ENCODE data around the gene PITHD1. TPM values are rescaled to one million over a fixed set of nuclear protein-coding genes. Genes with fewer than 3 reads are reported as not detected.
A peak's percentile ranks its signal among the peaks of the same experiment; 100 is the strongest.

Gene PITHD1
- total and polyA plus RNA-seq, 10 of the 15 experiments (the other 5 are each of a cell fraction or from before 2014, with no cell fraction given): 23.7 to 82.2 (median 67.0) TPM

GRCh38 chr1:23800400-23801337 lies 22.5 kb downstream of the PITHD1 start, which contains the start of gene GALE (continued):
- TF ChIP-seq E2F8 (IDR thresholded peaks at IDR 0.05; ENCODE audit: low read depth, partially characterized antibody) (peak; percentile 14), EED (IDR thresholded peaks at IDR 0.05; ENCODE audit: low read depth) (0 out of 2 replicates have a peak, but pooled peaks have one; percentile 37), KDM1A (IDR thresholded peaks at IDR 0.05; ENCODE audit: borderline replicate concordance) (no peak), IRF3 (IDR thresholded peaks at IDR 0.05) (peak; percentile 23; the same call in 1 of the 2 replicates), MEF2A (IDR thresholded peaks at IDR 0.05; ENCODE audit: insufficient read depth, low read depth, low read length) (no peak), SMC3 (IDR thresholded peaks at IDR 0.05; ENCODE audit: borderline replicate concordance, low read length) (no peak), MAX (IDR thresholded peaks at IDR 0.05; ENCODE audit: low read depth, low read length) (peak; percentile 88), TBL1XR1 (IDR thresholded peaks at IDR 0.05; ENCODE audit: low read depth, low read length) (0 out of 2 replicates have a peak, but pooled peaks have one; percentile 15), SREBF1 (IDR thresholded peaks at IDR 0.05; ENCODE audit: low read length) (0 out of 2 replicates have a peak, but pooled peaks have one; percentile 12), POLR2AphosphoS2 (IDR thresholded peaks at IDR 0.05; ENCODE audit: low read depth, low read length) (peak; percentile 90), RAD21 (IDR thresholded peaks at IDR 0.05; ENCODE audit: insufficient read depth, low read depth, low read length) (no peak), ZBTB33 (IDR thresholded peaks at IDR 0.05) (no peak), PML (IDR thresholded peaks at IDR 0.05; ENCODE audit: low read length) (peak; percentile 80), DPF2 (IDR thresholded peaks at IDR 0.05) (peak; percentile 55), CTCF (IDR thresholded peaks at IDR 0.05 in 2 of 3, conservative IDR thresholded peaks at IDR 0.05 in 1 of 3; ENCODE audit: control insufficient read depth in 2 of 3, extremely low read depth in 1 of 3, insufficient read depth in 1 of 3, low read depth in 3 of 3, low read length in 3 of 3) (no peak), CBFB (IDR thresholded peaks at IDR 0.05; ENCODE audit: low read depth) (peak; percentile 71; the same call in 1 of the 2 replicates), CREM (IDR thresholded peaks at IDR 0.05; ENCODE audit: low read depth) (peak; percentile 97), NR2C2 (IDR thresholded peaks at IDR 0.05; ENCODE audit: borderline replicate concordance, control insufficient read depth, insufficient read length, low read depth) (no peak), YY1 (IDR thresholded peaks at IDR 0.05; ENCODE audit: low read depth, low read length) (peak; percentile 62), RAD51 (IDR thresholded peaks at IDR 0.05) (no peak), HDAC2 (IDR thresholded peaks at IDR 0.05) (no peak), GABPA (IDR thresholded peaks at IDR 0.05; ENCODE audit: low read depth) (0 out of 2 replicates have a peak, but pooled peaks have one; percentile 38), POLR2AphosphoS5 (IDR thresholded peaks at IDR 0.05; ENCODE audit: low read length) (peak; percentile 74; the same call in 1 of the 2 replicates)

All from GM12878 (cell line).